Activated CD4-positive, alpha-beta T cell treated with anti-CD3 and anti-CD28 coated beads for 24 hours (primary cell): Measurements from ENCODE around the gene GOLPH3L.
"Not testable (repeated sequence)": the region's sequence is repeated elsewhere in the genome, so short reads cannot be mapped to it uniquely, and the experiment has no call there.

ENCODE experiments used
- DNase-seq, 2 donors: peaks; one replicate each; pipeline ENCODE4 v3.0.0-alpha.2; 2020; ENCODE audit warnings: low read depth in 2 of 2

Gene GOLPH3L

DNA sequence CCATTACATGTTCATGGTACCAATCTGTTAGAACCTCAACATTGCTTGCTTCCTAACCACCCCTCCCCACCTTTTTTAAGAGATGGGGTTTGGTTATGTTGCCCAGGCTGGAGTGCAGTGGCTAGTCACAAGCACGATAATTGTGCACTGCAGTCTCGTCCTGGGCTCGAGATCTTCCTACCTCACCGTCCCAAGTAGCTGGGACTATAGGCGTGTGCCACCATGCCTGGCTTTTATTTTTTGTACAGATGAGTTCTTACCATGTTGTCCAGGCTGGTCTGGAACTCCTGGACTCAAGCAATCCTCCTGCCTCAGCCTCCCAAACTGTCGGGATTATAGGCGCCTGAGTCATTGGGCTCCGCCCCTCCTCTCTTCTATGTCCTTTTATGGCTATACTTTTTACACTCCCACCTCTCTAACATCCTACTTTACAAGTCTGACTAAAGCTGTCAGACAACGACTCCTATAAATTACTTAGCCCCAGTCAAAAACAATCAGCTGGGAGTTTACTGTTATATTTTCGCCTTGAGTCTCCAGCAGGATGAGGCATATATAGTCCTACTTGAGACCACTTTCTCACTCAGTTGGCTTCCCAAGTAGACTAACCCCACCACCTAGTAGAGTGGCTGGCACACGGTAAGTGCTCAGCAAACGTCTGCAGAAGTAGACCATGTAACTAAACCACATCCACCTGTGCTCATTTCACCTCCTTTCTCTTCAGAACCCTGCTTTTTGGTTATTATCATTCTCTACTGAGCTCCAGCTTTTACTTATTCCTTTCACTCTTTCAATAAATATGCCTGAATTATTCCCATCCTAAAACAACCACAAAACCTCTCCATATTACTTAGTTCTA is 81.4 kb downstream of the GOLPH3L start:
- no peak for DNase-seq

DNA sequence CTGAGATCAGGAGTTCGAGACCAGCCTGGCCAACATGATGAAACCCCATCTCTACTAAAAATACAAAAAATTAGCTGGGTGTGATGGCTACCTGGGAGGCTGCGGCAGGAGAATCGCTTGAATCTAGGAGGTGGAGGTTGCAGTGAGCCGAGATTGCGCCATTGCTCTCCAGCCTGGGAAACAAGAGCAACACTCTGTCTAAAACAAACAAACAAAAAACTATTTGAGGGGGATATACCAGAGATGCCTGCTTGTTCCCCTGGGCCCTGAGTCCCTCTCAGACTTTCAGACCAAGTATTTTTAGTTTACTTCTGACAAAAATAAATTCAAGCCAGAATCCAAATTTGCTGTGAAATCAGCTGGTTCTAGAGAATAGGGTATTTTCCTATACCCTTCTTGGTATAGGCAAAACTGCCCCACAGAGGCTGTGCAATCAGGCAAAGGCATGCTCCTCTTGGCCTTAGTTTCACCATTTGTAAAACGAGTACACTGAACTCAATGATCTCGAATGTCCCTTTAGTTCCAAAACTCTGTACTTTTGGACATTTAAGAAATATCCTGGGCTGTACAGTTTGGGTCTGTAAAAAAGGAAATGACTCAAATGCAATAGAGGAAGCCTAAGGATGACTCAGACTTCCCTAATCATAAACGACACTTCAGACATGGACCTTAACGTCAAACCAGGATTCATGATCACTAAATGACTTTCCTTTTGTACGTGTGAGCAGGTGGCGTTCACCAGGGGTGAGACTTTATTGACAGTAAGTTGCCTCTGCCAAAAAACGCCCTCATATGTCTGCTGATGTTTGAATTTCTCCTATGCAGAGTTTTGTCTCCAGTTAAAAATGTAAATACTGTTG is 83.7 kb downstream of the GOLPH3L start:
- peak in 1 of 2 donors; percentile 37 for DNase-seq

DNA sequence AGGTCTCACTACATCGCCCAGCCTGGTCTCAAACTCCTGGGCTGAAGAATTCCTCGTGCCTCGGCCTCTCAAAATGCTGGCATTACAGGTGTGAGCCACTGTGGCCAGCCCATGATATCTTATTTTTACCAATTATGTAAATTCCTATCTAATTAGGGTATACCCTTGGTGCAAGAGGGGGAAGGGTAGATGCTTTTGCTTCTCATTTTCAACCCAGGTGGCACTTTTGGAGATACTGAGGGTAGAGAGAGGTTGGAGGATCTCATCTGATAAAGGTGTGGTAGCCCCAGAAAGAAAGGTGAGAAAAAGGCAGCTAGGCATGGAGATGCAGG is 85.0 kb downstream of the GOLPH3L start:
- DNase-seq = no peak

DNA sequence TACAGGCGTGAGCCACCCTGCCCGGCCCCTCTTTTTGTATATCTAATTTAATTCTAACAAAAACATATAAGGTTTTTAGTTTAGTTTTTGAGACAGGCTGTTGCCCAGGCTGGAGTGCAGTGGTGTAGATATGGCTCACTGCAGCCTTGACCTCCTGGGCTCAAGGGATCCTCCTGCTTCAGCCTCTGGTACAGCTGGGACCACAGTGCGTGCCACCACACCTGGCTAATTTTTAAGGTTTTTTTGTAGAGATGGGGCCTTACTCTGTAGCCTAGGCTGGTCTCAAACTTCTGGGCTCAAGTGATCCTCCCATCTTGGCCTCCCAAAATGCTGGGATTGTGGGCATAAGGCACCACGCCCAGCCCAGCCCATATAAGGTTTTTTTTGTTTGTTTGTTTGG is 86.4 kb downstream of the GOLPH3L start:
- DNase-seq = no peak

DNA sequence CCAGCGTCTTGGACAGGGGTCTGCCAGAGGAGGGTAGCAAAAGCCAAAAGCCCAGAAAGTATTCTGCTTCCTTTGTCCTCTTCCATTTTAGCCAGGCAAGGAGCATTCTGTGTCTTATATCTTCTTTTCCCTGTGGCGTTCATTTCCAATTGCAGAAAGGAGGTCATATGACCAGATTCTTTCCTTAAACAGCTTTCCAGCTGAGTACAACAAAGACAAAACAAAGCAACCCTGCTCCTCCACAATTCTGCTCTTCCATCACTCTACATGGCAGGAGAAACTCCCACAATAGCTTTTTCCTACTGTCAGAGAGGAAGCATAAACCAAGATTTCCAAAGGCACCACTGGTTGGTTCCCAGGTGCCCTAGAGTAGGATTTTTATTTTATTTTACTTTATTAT is 87.2 kb downstream of the GOLPH3L start:
- DNase-seq = no peak

DNA sequence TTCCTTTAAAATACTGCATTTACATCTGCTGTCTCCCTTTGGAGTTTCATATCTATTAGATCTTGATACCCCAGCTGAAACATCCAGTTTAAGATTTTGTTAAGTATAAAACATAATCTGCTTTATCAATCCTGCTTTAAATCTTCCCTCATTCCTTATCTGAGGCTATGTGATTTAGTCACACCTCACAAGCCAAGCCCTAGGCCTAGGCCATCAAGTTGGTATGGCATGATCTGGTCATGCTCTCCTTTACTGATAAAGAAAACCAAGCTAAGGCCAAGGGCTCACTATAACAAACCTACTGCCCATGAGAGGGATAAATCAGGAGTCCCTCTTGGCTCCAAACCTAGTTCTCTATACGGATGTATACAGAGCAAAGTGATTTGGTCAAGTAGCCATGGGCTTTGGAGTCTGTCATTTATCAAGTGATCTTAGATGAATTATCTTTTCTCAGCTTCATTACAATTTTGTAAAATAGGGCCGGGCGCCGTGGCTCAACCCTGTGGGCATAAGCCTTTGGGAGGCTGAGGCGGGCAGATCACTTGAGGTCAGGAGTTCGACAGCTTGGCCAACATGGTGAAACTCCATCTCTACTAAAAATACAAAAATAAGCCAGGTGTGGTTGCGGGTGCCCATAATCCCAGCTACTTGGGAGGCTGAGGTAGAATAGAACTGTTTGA is 90.4 kb downstream of the GOLPH3L start:
- DNase-seq = no peak

DNA sequence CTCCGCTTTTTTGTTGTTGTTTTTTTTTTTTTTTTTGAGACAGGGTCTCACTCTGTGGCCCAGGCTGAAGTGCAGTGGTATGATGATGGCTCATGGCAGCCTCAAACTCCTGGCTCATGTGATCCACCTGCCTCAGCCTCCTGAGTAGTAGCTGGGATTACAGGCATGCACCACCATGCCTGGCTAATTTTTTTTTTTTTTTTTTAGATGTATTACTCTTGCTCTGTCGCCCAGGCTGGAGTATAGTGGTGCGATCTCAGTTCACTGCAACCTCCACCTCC is 91.6 kb downstream of the GOLPH3L start:
- not testable (repeated sequence) for DNase-seq

DNA sequence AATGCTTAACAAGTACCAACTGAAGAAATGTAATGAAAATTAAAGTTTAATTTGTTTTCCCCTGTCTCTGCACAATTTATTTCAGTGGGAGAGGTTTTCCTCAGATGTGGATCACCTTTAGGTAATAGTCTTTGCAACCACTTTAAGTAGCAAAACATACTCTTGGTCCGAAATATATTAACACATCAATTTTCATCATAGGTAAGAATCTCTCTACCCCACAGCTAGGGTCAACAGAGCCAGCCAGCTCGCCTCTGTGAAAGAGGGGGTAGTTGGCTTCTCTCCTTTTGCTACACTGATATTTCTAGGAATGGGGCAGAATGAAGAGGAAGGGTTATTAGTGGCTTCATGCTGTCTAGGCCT is 92.7 kb downstream of the GOLPH3L start:
- DNase-seq = no peak

DNA sequence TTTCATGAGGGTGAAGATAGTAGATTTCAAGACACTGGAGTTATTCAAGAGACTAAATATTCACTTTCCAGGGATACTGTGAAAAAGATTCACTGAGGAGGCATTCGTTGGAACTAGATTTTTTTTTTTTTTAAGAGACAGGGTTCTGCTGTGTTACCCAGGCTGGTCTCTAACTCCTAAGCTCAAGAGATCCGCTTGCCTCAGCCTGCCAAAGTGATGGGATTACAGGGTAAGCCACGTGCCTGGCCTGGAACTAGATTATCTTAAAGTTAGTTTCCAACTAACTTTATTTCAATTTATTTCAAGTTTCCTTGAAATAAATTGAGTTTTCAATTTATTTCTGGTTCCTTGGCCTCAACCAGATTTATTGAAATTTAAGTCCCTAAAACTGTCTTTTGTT is 93.2 kb downstream of the GOLPH3L start:
- no peak for DNase-seq

DNA sequence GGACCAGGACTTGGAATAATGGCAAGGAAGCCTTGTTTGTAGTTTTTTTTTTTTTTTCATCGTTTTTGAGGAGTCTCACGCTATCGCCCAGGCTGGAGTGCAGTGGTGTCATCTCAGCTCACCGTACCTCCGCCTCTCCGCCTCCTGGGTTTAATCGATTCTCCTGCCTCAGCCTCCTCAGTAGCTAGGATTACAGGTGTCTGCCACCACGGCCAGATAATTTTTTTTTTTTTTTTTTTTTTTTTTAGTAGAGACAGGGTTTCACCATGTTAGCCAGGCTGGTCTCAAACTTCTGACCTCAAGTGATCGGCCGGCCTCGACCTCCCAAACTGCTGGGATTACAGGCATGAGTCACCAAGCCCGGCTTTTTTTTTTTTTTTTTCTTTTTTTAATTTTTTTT is 94.6 kb downstream of the GOLPH3L start:
- DNase-seq = not testable (repeated sequence)

DNA sequence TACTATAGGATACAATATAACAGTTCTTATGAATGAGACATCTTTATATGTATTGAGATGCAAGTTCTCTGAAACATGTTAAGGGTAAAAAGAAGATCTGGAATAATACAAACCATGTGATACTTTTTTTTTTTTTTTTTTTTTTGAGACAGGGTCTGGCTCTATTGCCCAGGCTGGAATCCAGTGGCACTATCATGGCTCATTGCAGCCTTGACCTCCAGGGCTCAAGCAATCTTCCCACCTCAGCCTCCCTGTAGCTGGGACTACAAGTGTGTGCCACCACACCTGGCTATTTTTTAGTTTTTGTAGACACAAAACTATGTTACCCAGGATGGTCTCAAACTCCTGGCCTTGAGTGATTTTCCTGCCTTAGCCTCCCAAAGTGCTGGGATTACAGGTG is 95.4 kb downstream of the GOLPH3L start:
- DNase-seq = no peak

DNA sequence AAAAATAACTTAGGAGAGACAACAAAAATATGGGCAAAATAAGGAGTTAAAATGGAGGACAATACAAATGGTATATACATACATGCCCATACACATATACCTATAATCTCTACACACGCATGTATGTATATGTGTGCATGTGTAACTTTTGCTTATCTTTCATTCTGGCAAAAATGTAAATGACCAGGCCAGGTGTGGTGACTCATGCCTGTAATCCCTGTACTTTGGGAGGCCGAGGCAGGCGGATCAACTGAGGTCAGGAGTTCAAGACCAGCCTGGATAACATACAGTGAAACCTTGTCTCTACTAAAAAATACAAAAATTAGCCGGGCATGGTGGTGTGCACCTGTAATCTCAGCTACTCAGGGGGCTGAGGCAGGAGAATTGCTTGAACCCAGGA is 98.6 kb downstream of the GOLPH3L start:
- DNase-seq = not testable (repeated sequence)

DNA sequence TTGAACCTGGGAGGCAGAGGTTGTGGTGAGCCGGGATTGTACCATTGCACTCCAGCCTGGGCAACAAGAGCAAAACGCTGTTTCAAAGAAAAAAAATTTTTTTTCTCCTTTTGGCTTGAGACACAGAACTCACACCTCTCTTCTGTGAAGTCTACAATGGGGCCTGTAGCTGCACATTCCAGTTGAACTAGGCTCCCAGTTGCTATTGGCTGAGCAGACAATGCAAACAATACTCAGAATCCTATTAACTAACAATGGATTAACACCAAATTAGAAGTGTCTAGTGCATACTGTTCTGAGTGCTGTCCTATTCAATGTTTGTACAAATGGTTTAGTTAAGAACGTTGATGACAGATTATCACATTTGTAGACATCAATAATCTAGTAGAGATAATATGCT is 100.0 kb downstream of the GOLPH3L start:
- DNase-seq = no peak
